HEK293 (cell line): ENCODE results near the gene HEG1.

Experiments used
- CTCF ChIA-PET: fragments of 350-600 bp; formaldehyde crosslinking; extraction: SDS; loops from one replicate; lab custom pipeline; 2021; ENCODE audit warnings: antibody characterized with exemption; lab: Yijun Ruan, JAX
- POLR2A ChIA-PET: fragments of 300-600 bp; formaldehyde crosslinking; extraction: SDS; loops from one replicate; lab custom pipeline; 2020; ENCODE audit warnings: antibody characterized with exemption, inconsistent platforms; lab: Yijun Ruan, JAX
- H3K27ac ChIP-seq: fragments of 200-500 bp; sonication (Bioruptor generic); 2 replicates; pipeline ENCODE4 v1.5.1; 2014; ENCODE audit warnings: low read depth, low read length, control low read depth, inconsistent platforms; ENCODE audit errors: extremely low read depth
- H3K36me3 ChIP-seq, 2 experiments: fragments of 200-500 bp in 1 of 2; sonication (Bioruptor generic) in 1 of 2; 1 replicate in 1 of 2; 2 replicates in 1 of 2; pipeline ENCODE4 v1.5.1; 2014 to 2017; ENCODE audit warnings: inconsistent platforms in 2 of 2, low read length in 2 of 2; ENCODE audit not compliant: control insufficient read depth in 2 of 2, insufficient read depth in 1 of 2
- H3K4me1 ChIP-seq: fragments of 200-500 bp; sonication (Bioruptor generic); 2 replicates; pipeline ENCODE4 v1.5.1; 2014; ENCODE audit warnings: mild to moderate bottlenecking, low read length, inconsistent platforms; ENCODE audit not compliant: control insufficient read depth, insufficient read depth
- H3K4me3 ChIP-seq: 2 replicates; pipeline ENCODE4 v1.5.1; 2011; ENCODE audit warnings: low read depth, mild to moderate bottlenecking, control low read depth, low read length, moderate library complexity
- H3K9me3 ChIP-seq: fragments of 200-500 bp; sonication (Bioruptor generic); 2 replicates; pipeline ENCODE4 v1.5.1; 2014; ENCODE audit warnings: low read depth, low read length, inconsistent platforms; ENCODE audit not compliant: control insufficient read depth, insufficient read depth
- BCL6B ChIP-seq: fragments of 450-650 bp; formaldehyde crosslinking; IDR thresholded peaks from 2 replicates; pipeline ENCODE4 v1.5.1; 2017; ENCODE audit warnings: missing biosample characterization, missing genetic modification characterization
- GLIS1 ChIP-seq: fragments of 450-650 bp; formaldehyde crosslinking; IDR thresholded peaks from 2 replicates; pipeline ENCODE4 v1.5.1; 2016; ENCODE audit warnings: missing biosample characterization, missing genetic modification characterization
- GLIS2 ChIP-seq: fragments of 450-650 bp; formaldehyde crosslinking; IDR thresholded peaks from 2 replicates; pipeline ENCODE4 v1.5.1; 2016; ENCODE audit warnings: missing biosample characterization, missing genetic modification characterization
- KLF7 ChIP-seq: fragments of 450-650 bp; formaldehyde crosslinking; IDR thresholded peaks from 2 replicates; pipeline ENCODE4 v1.5.1; 2016; ENCODE audit warnings: missing biosample characterization, missing genetic modification characterization, borderline replicate concordance
- KLF8 ChIP-seq: fragments of 450-650 bp; formaldehyde crosslinking; IDR thresholded peaks from 2 replicates; pipeline ENCODE4 v1.5.1; 2016; ENCODE audit warnings: missing biosample characterization, missing genetic modification characterization
- PBX3 ChIP-seq: sonication (generic); formaldehyde crosslinking; IDR thresholded peaks from 2 replicates; pipeline ENCODE4 v1.8.1; 2022; ENCODE audit warnings: mild to moderate bottlenecking, moderate library complexity, missing genetic modification reagents
- PRDM1 ChIP-seq: fragments of 450-650 bp; formaldehyde crosslinking; IDR thresholded peaks from 2 replicates; pipeline ENCODE4; 2016; ENCODE audit warnings: missing biosample characterization, missing genetic modification characterization
- SCRT1 ChIP-seq: fragments of 450-650 bp; formaldehyde crosslinking; IDR thresholded peaks from 2 replicates; pipeline ENCODE4 v1.5.1; 2016; ENCODE audit warnings: missing biosample characterization, missing genetic modification characterization, borderline replicate concordance
- SP2 ChIP-seq: fragments of 450-650 bp; formaldehyde crosslinking; IDR thresholded peaks from 2 replicates; pipeline ENCODE4 v1.5.1; 2016; ENCODE audit warnings: missing biosample characterization, missing genetic modification characterization
- TCF7L2 ChIP-seq: IDR thresholded peaks from 2 replicates; pipeline ENCODE4 v1.6.1; 2011; ENCODE audit warnings: low read depth, mild to moderate bottlenecking, inconsistent platforms, low read length, moderate library complexity, borderline replicate concordance
- WT1 ChIP-seq: fragments of 450-650 bp; formaldehyde crosslinking; IDR thresholded peaks from 2 replicates; pipeline ENCODE4 v1.5.1; 2016; ENCODE audit warnings: missing biosample characterization, missing genetic modification characterization
- ZBTB7A ChIP-seq: fragments of 450-650 bp; formaldehyde crosslinking; IDR thresholded peaks from 2 replicates; pipeline ENCODE4 v1.5.1; 2016; ENCODE audit warnings: low read depth, missing biosample characterization, missing genetic modification characterization
- ZFHX2 ChIP-seq: fragments of 450-650 bp; formaldehyde crosslinking; conservative IDR thresholded peaks from 2 replicates; pipeline ENCODE4 v1.5.1; 2016; ENCODE audit warnings: missing biosample characterization, missing genetic modification characterization
- ZNF138 ChIP-seq: fragments of 450-650 bp; formaldehyde crosslinking; IDR thresholded peaks from 2 replicates; pipeline ENCODE4 v1.5.1; 2016; ENCODE audit warnings: missing biosample characterization, missing genetic modification characterization, borderline replicate concordance
- ZNF239 ChIP-seq: fragments of 450-650 bp; formaldehyde crosslinking; IDR thresholded peaks from 2 replicates; pipeline ENCODE4 v1.5.1; 2016; ENCODE audit warnings: missing biosample characterization, missing genetic modification characterization
- ZNF274 ChIP-seq, 2 experiments: fragments of 200-500 bp in 1 of 2; fragments of 450-650 bp in 1 of 2; sonication (Bioruptor generic) in 1 of 2; formaldehyde crosslinking in 1 of 2; IDR thresholded peaks; 2 replicates each; pipeline versions ENCODE4 v1.5.1 to v1.6.1; 2014 to 2016; ENCODE audit warnings: borderline replicate concordance in 1 of 2, inconsistent platforms in 1 of 2, low read length in 1 of 2, missing biosample characterization in 1 of 2, missing genetic modification characterization in 1 of 2
- ZNF280C ChIP-seq: fragments of 450-650 bp; formaldehyde crosslinking; IDR thresholded peaks from 2 replicates; pipeline ENCODE4 v1.5.1; 2016; ENCODE audit warnings: missing biosample characterization, missing genetic modification characterization
- ZNF335 ChIP-seq: fragments of 450-650 bp; formaldehyde crosslinking; conservative IDR thresholded peaks from 2 replicates; pipeline ENCODE4 v1.5.1; 2016; ENCODE audit warnings: missing biosample characterization, missing genetic modification characterization
- ZNF341 ChIP-seq: fragments of 450-650 bp; formaldehyde crosslinking; IDR thresholded peaks from 2 replicates; pipeline ENCODE4; 2016; ENCODE audit warnings: low read depth, missing biosample characterization, missing genetic modification characterization
- ZNF394 ChIP-seq: fragments of 450-650 bp; formaldehyde crosslinking; IDR thresholded peaks from 2 replicates; pipeline ENCODE4 v1.5.1; 2016; ENCODE audit warnings: missing biosample characterization, missing genetic modification characterization, mild to moderate bottlenecking, moderate library complexity, borderline replicate concordance
- ZNF416 ChIP-seq: fragments of 450-650 bp; formaldehyde crosslinking; IDR thresholded peaks from 2 replicates; pipeline ENCODE4 v1.5.1; 2016; ENCODE audit warnings: missing biosample characterization, missing genetic modification characterization
- ZNF501 ChIP-seq: fragments of 450-650 bp; formaldehyde crosslinking; IDR thresholded peaks from 2 replicates; pipeline ENCODE4 v1.5.1; 2016; ENCODE audit warnings: missing biosample characterization, missing genetic modification characterization
- ZNF510 ChIP-seq: fragments of 450-650 bp; formaldehyde crosslinking; IDR thresholded peaks from 2 replicates; pipeline ENCODE4 v1.5.1; 2018; ENCODE audit warnings: mild to moderate bottlenecking, missing genetic modification characterization, missing biosample characterization; ENCODE audit not compliant: insufficient replicate concordance
- ZNF610 ChIP-seq: fragments of 450-650 bp; formaldehyde crosslinking; IDR thresholded peaks from 2 replicates; pipeline ENCODE4 v1.5.1; 2016; ENCODE audit warnings: missing biosample characterization, missing genetic modification characterization, borderline replicate concordance
- ZNF658 ChIP-seq: fragments of 450-650 bp; formaldehyde crosslinking; IDR thresholded peaks from 2 replicates; pipeline ENCODE4; 2016; ENCODE audit warnings: missing biosample characterization, missing genetic modification characterization
- ZNF701 ChIP-seq: fragments of 450-650 bp; formaldehyde crosslinking; IDR thresholded peaks from 2 replicates; pipeline ENCODE4 v1.5.1; 2016; ENCODE audit warnings: missing biosample characterization, missing genetic modification characterization
- ZNF76 ChIP-seq: fragments of 450-650 bp; formaldehyde crosslinking; IDR thresholded peaks from 2 replicates; pipeline ENCODE4; 2016; ENCODE audit warnings: low read depth, missing biosample characterization, missing genetic modification characterization, borderline replicate concordance
- ZNF768 ChIP-seq: fragments of 450-650 bp; formaldehyde crosslinking; IDR thresholded peaks from 2 replicates; pipeline ENCODE4 v1.5.1; 2018; ENCODE audit warnings: missing biosample characterization, mild to moderate bottlenecking, missing genetic modification characterization
- ZNF777 ChIP-seq: fragments of 450-650 bp; formaldehyde crosslinking; IDR thresholded peaks from 2 replicates; pipeline ENCODE4 v1.5.1; 2017; ENCODE audit warnings: missing biosample characterization, missing genetic modification characterization, borderline replicate concordance
- ZNF792 ChIP-seq: fragments of 450-650 bp; formaldehyde crosslinking; IDR thresholded peaks from 2 replicates; pipeline ENCODE4 v1.5.1; 2016; ENCODE audit warnings: missing biosample characterization, missing genetic modification characterization
- TF ChIP-seq, protein P1 (sequence below): fragments of 450-650 bp; formaldehyde crosslinking; IDR thresholded peaks from 2 replicates; pipeline ENCODE4 v1.5.1; 2016; ENCODE audit warnings: missing biosample characterization, missing genetic modification characterization

Gene HEG1

DNA sequence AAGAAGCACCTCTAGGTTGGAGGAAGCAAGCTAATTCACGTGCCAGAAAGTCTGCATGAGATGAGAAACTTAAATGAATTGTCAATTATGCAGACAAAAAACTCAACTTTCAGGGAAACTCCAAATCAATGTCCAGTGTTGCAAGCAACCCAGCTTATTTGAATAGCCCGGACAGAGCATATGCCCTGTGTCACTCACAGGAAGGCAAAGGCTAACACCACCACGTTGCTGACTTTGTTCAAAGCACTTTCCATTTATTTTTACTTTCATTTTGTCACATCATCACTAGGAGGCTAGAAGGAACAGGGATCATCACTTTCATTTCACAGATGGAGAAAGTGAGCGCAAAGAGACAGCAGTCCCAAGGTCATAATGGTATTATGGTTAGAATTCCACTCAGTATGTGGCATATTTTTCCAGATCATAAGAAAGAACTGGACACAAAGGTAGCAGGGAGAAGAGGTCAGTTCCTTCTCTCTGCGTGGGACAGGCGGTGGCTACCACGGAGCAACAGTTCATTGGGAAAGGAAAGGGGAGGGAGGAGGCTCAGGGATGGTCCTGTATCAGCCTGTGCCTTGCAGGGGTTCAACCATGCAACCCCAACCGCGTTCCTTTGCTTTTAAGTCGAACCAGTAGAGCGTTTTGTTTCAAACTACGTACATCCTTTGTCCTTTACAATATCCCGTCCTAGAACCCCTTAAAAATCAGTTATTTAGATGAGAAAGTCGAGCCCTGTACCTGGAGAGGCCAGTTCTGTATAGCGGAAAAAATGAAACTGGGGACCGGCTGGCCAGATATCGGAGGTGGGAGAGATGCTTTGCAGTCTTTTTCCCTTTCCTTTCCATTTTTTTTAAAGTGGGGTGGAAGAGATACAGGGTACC lies 1.1 kb downstream of the HEG1 start:
- no peaks in the 10 kb centered on the region for H3K9me3 ChIP-seq
- peak overlapping the region; percentile 75; the same call in 1 of the 2 replicates for H3K27ac ChIP-seq
- peaks cover 0 to 7% of the 10 kb centered on the region in 2 experiments; a peak in 1 of 3 replicates for H3K36me3 ChIP-seq
- ChIA-PET POLR2A (no interaction called here), CTCF (interaction anchor here (0.5 to 1.2 kb wide), 4 partner anchors 59 to 96 kb away, joined by 3 to 5 read pairs (median 4); no protein-coding TSS in a partner anchor)
- peaks cover 16% of the 10 kb centered on the region for H3K4me1 ChIP-seq
- H3K4me3 ChIP-seq: peak overlapping the region; percentile 60
- TF ChIP-seq PBX3 (CRISPR knock-in tag) (no peak), ZNF610 (tag by site-specific recombination) (no peak), SCRT1 (tag by site-specific recombination) (peak; percentile 69), SP2 (no peak), KLF8 (no peak), WT1 (tag by site-specific recombination) (no peak), GLIS2 (tag by site-specific recombination) (0 out of 2 replicates have a peak, but pooled peaks have one; percentile 27), GLIS1 (tag by site-specific recombination) (0 out of 2 replicates have a peak, but pooled peaks have one; percentile 5), ZNF792 (tag by site-specific recombination) (no peak), ZNF510 (tag by site-specific recombination) (no peak), ZNF76 (tag by site-specific recombination) (no peak), TCF7L2 (no peak), ZNF138 (no peak), ZNF416 (tag by site-specific recombination) (no peak), ZNF239 (tag by site-specific recombination) (no peak), ZNF777 (no peak), PRDM1 (tag by site-specific recombination) (peak; percentile 98), ZNF658 (tag by site-specific recombination) (no peak), ZNF701 (no peak), ZNF280C (no peak), ZNF501 (no peak), ZNF768 (tag by site-specific recombination) (no peak), ZFHX2 (tag by site-specific recombination) (no peak), ZNF394 (tag by site-specific recombination) (no peak), KLF7 (tag by site-specific recombination) (no peak), ZNF335 (tag by site-specific recombination) (peak; percentile 32; the same call in 1 of the 2 replicates), ZBTB7A (tag by site-specific recombination) (no peak), ZNF274 (IDR thresholded peaks at IDR 0.05; ENCODE audit: low read length) (no peak), ZNF274 (tag by site-specific recombination; IDR thresholded peaks at IDR 0.05; ENCODE audit: borderline replicate concordance) (no peak), BCL6B (tag by site-specific recombination) (no peak), ZNF341 (tag by site-specific recombination) (peak; percentile 46; the same call in 1 of the 2 replicates)
- TF ChIP-seq, protein P1, sequence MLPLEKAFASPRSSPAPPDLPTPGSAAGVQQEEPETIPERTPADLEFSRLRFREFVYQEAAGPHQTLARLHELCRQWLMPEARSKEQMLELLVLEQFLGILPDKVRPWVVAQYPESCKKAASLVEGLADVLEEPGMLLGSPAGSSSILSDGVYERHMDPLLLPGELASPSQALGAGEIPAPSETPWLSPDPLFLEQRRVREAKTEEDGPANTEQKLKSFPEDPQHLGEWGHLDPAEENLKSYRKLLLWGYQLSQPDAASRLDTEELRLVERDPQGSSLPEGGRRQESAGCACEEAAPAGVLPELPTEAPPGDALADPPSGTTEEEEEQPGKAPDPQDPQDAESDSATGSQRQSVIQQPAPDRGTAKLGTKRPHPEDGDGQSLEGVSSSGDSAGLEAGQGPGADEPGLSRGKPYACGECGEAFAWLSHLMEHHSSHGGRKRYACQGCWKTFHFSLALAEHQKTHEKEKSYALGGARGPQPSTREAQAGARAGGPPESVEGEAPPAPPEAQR: no peak
